GM20000 (cell line): ENCODE measurements around the gene FTH1.

Source experiments
- DNase-seq: peaks from one replicate; pipeline ENCODE4 v3.0.0; 2012; ENCODE audit warnings: low spot score
- TF ChIP-seq, protein P1 (sequence below): IDR thresholded peaks from 2 replicates; pipeline ENCODE4 v1.5.1; 2012; ENCODE audit warnings: mild to moderate bottlenecking, control low read depth; ENCODE audit errors: extremely low read depth, missing control alignments

Gene FTH1

DNA sequence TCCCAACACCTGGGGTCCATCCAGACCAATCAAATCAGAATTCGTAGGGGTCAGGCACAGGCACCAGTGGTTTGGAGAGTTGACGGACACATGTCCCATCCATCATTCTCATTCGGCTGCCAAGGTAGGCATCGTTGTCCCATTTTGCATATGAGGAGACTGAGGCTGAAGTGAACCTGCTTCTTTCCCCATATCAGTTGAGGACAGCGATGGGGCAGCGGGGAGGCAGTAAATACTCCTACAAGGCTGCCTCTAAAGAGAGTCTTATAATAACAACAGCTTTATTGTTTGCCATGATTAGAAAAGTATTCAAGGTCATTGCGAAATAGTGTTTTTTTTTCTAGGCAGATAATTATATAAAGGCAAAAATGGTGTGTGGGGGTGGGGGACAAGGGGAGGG, 18.9 kb downstream of the FTH1 start:
- TF ChIP-seq, protein P1, sequence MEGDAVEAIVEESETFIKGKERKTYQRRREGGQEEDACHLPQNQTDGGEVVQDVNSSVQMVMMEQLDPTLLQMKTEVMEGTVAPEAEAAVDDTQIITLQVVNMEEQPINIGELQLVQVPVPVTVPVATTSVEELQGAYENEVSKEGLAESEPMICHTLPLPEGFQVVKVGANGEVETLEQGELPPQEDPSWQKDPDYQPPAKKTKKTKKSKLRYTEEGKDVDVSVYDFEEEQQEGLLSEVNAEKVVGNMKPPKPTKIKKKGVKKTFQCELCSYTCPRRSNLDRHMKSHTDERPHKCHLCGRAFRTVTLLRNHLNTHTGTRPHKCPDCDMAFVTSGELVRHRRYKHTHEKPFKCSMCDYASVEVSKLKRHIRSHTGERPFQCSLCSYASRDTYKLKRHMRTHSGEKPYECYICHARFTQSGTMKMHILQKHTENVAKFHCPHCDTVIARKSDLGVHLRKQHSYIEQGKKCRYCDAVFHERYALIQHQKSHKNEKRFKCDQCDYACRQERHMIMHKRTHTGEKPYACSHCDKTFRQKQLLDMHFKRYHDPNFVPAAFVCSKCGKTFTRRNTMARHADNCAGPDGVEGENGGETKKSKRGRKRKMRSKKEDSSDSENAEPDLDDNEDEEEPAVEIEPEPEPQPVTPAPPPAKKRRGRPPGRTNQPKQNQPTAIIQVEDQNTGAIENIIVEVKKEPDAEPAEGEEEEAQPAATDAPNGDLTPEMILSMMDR, result no peak
- no peak for DNase-seq

DNA sequence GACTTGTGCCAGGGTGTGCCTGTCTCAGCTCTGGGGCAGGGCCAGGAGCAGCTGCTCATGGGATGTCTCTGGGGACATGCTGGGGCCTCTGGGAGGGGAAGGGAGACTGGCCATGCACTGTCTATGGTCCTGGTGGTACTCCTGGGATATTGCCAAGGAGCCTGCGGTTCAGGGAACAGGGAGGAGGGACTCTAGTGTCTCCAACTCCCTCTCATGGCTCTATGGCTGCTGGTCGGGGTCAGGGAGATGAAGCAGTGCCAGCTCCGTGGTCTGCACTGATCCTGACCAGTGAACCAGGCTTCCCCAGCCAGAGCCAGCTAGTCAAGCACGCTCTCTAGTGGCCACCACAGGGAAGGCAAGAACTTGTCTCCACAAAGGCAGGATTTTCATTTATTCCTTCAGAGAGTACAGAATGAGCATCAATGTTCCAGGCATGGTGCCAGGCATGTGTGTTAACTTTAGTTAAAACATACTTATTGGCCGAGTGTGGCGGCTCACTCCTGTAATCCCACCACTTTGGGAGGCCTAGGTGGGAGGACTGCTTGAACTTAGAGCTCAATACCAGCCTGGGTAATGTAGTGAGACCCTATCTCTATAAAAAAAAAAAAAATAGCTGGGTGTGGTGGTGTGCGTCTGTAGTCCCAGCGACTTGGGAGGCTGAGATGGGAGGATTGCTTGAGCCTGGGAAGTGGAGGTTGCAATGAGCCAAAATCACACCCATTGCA, 19.8 kb downstream of the FTH1 start:
- peak; percentile 87 for DNase-seq
- TF ChIP-seq, protein P1, result peak; percentile 80

DNA sequence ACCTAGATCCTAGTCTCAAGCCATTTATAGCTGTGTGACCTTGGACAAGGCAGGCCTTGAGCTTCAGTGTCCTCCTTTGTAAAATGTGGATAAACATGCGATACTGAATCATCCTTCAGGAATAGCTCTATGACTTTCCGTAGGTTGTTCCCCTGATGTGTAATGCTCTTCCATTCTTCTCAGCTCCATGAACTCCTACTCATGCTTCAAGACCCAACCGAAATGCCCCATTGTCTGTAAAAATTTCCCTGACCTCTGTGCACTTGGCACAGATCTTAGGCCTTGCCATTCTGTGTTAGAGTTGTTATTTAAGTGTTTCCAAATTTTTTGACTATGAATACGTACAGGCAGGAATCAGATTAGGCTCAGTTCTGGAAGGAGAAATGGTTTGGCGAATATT, 20.5 kb downstream of the FTH1 start:
- no peak for DNase-seq
- TF ChIP-seq, protein P1, result no peak

DNA sequence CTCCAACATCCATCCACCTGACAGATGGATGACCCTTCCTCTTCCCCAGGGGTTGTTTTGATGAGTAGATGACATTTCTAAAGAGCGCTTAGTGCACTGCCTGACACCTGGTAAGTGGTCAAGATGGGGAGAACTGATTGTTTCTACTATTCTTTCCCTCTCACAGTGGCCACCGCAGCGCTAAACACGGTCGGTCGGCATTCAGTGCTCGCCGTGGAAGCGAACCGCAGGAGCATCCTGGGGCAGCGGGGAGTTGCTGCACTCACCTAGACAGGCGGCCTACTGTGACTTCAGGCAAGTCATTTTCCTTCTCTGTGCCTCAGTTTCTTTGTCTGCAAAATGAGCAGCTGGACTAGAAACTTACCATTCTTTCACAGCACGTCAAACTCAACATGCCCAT, 22.2 kb downstream of the FTH1 start:
- no peak for DNase-seq
- TF ChIP-seq, protein P1, result no peak

DNA sequence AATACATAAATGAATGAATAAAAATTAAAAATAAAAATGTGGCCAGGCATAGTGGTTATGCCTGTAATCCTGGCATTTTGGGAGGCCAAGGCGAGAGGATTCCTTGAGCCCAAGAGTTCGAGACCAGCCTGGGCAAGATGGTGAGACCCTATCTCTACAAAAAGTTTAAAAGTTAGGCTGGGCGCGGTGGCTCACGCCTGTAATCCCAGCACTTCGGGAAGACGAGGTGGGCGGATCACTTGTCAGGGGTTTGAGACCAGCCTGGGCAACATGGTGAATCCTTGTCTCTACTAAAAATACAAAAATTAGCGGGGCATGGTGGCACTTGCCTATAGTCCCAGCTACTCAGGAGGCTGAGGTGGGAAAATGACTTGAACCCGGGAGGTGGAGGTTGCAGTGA, 27.0 kb downstream of the FTH1 start:
- TF ChIP-seq, protein P1, result no peak
- DNase-seq, result no peak

DNA sequence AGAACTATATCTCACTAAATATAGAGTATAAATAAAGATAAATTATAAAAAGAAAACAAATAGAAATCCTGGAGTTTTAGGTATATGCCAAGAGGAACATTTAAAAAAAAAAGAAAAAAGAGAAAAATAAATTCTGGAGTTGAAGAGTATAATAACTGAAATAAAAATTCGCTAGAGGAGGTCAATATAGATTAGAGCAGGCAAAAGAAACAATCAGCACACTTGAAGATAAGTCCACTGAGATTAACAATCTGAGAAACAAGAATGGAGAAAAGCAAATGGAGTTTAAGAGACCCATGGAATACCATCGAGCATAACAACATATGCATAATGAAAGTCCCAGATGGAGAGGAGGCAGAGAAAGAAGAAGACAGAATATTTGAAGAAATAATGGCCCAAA, 31.6 kb downstream of the FTH1 start:
- TF ChIP-seq, protein P1, result no peak
- no peak for DNase-seq

DNA sequence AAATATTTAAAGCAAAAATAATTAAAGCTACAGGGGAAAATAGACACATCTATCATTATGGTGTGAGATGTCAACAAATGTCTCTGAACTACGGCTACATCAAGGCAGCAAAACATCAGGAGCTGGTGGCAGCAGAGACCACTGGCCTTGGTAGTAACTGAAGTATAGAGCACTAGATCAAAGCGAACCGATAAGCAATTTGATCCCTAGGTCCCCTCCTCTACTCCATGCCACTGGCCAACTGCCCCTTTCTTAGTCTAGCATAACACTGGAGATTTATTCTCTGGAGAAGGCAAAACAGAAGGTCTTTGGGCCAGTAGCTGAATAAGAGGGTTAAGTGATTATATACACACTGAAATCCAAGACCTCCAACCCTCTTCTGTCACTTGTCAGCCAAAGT, 36.5 kb downstream of the FTH1 start:
- TF ChIP-seq, protein P1, result no peak
- no peak for DNase-seq
